Heart left ventricle (tissue), 16 donors: ENCODE results near the gene SH3RF3. TPM values are rescaled to one million over a fixed set of nuclear protein-coding genes. Genes with fewer than 3 reads are reported as not detected.
"Not testable (repeated sequence)": the region's sequence is repeated elsewhere in the genome, so short reads cannot be mapped to it uniquely, and the experiment has no call there.

Experiments
- ATAC-seq, 4 donors: fragments of 200-7000 bp; cut with Tn5 transposase; one replicate each; pipeline ENCODE4 v1.9.1; 2020 to 2022; ENCODE audit warnings: moderate library complexity in 4 of 4, mild to moderate bottlenecking in 3 of 4, moderate number of reproducible peaks in 1 of 4
- DNase-seq, 5 donors: peaks; one replicate each; pipeline ENCODE4 v3.0.0-alpha.2; 2020
- H3K27ac ChIP-seq, 12 donors: fragments of 200-600 bp; sonication (generic) in 4 of 12; one replicate each; pipeline versions ENCODE4 v1.5.0 to v1.8.0; 2016 to 2022; ENCODE audit warnings: mild to moderate bottlenecking in 2 of 12
- H3K27me3 ChIP-seq, 9 donors: fragments of 200-600 bp; sonication (generic) in 2 of 9; one replicate each; pipeline versions ENCODE4 v1.5.1 to v1.8.0; 2016 to 2022; ENCODE audit warnings: mild to moderate bottlenecking in 3 of 9
- H3K36me3 ChIP-seq, 9 donors: fragments of 200-600 bp; sonication (generic) in 2 of 9; one replicate each; pipeline versions ENCODE4 v1.5.0 to v1.8.0; 2018 to 2022; ENCODE audit warnings: mild to moderate bottlenecking in 2 of 9
- H3K4me1 ChIP-seq, 12 donors: fragments of 200-600 bp; sonication (generic) in 4 of 12; one replicate each; pipeline versions ENCODE4 v1.5.0 to v1.8.0; 2016 to 2022; ENCODE audit warnings: mild to moderate bottlenecking in 3 of 12
- H3K4me3 ChIP-seq, 12 donors: fragments of 200-600 bp; sonication (generic) in 4 of 12; one replicate each; pipeline versions ENCODE4 v1.5.0 to v1.8.0; 2017 to 2022; ENCODE audit warnings: mild to moderate bottlenecking in 9 of 12, moderate library complexity in 4 of 12
- H3K9me3 ChIP-seq, 12 donors: fragments of 200-600 bp; sonication (generic) in 4 of 12; one replicate each; pipeline versions ENCODE4 v1.5.0 to v1.8.0; 2016 to 2022; ENCODE audit warnings: mild to moderate bottlenecking in 1 of 12
- CTCF ChIP-seq, 12 donors: fragments of 200-600 bp; sonication (generic) in 4 of 12; IDR thresholded peaks; one replicate each; pipeline versions ENCODE4 v1.5.0 to v1.8.0; 2018 to 2022; ENCODE audit warnings: antibody characterized with exemption in 12 of 12, mild to moderate bottlenecking in 5 of 12
- POLR2A ChIP-seq, 2 donors: fragments of 450-650 bp; IDR thresholded peaks; one replicate each; pipeline ENCODE4 v1.6.1; 2017; ENCODE audit warnings: antibody characterized with exemption in 2 of 2, mild to moderate bottlenecking in 2 of 2, moderate library complexity in 2 of 2
- WGBS, 4 donors: extraction: QIAGEN DNeasy Blood & Tissue Kit in 2 of 4; methylation state at CpG; one replicate each; pipeline versions ENCODE4 v1.1.5 to v1.1.7; 2013 to 2018; 5-methylcytosine and 5-hydroxymethylcytosine counted together
- intact Hi-C, 10 donors: fragments of 100-400 bp; cut with DNase I; formaldehyde crosslinking; loops; one replicate each; pipeline versions ENCODE4 v1.11.1 to v1.14.2; 2022
- polyA plus RNA-seq, 2 donors: library from polyadenylated mRNA; stranded (reverse); fragments of 200-250 nt; gene quantifications; one replicate each; pipeline ENCODE4 v1.2.3, GENCODE V29; 2013
- total RNA-seq, 9 donors: library from RNA; depleted of rRNA in 2 of 9; stranded (reverse); fragments of >200 nt in 2 of 9; fragmentation: NEBNext Ultra II Directional in 3 of 9; extraction: Animal tissue kit (Norgen Biotek cat#: 25700) in 3 of 9; gene quantifications; one replicate each; pipeline versions ENCODE4 v1.1.0 to v1.2.4, GENCODE V29; 2016 to 2023
- donor health status: ischemic (EF 13 %, LVEDD 7.1; RV severe dilation, severe dysfunction).
- donor health status: healthy with polysubstance abuse.
- donor health status: DM: no; HTN: yes; CAD: no.
- donor health status: DM: no; HTN: no; CAD: no.
- donor health status: ischemic (EF 25% LVEDD 6.9; RV normal size, moderate dysfunction).
- donor health status: ischemic (EF 25% LVEDD 5.7; RV mildly dilated, moderate dysfunction).
- donor health status: healthy.
- donor health status: DM: yes; HTN: yes; CAD: no.
- donor health status: ischemic (EF 35%, LVEDD 5.7; RV mildly dilated, moderate dysfunction).
- donor health status: nonischemic (EF 11% LVEDD 7.7; RV severe dilation, severe dysfunction).
- donor health status: DM: yes; HTN: yes; CAD: no.
- donor health status: PGD.
- donor health status: ischemic (EF 29% LVEDD 5.4; RV normal size, mild dysfunction).
- donor health status: nonischemic (EF 23%, LVEDD 6.1; RV moderate dilation, normal function).

SH3RF3 gene
- total and polyA plus RNA-seq, 11 donors: 5.2 to 15.7 (median 7.9) TPM

GRCh38 chr2:109218792-109219126, 89.8 kb downstream of the SH3RF3 start:
- no peak for TF ChIP-seq CTCF (IDR thresholded peaks at IDR 0.05)
- TF ChIP-seq POLR2A (IDR thresholded peaks at IDR 0.05): no peak
- peak in 1 of 4 donors; percentile 4 for ATAC-seq
- H3K36me3 ChIP-seq: no peaks in the 10 kb centered on the region
- intact Hi-C loops: no loop called here
- H3K4me3 ChIP-seq: no peak overlapping the region
- no peaks in the 10 kb centered on the region for H3K27me3 ChIP-seq
- H3K4me1 ChIP-seq: peaks cover 0 to 57% (median 21%) of the 10 kb centered on the region in 12 donors
- H3K27ac ChIP-seq: peak overlapping the region in 3 of 12 donors; percentile 17 to 54 (median 35)
- no peak for DNase-seq
- no peaks in the 10 kb centered on the region for H3K9me3 ChIP-seq
- WGBS, 4 donors: 22 to 55% (median 43%) methylated on average over 1 of the region's 1 CpG

- no peaks in the 10 kb centered on the region for H3K27me3 ChIP-seq
- H3K4me1 ChIP-seq: peaks cover 0 to 40% (median 12%) of the 10 kb centered on the region in 12 donors
- H3K9me3 ChIP-seq: no peaks in the 10 kb centered on the region
- TF ChIP-seq CTCF (IDR thresholded peaks at IDR 0.05) (no peak), POLR2A (IDR thresholded peaks at IDR 0.05) (no peak)
- no peak overlapping the region for H3K27ac ChIP-seq
- no peak for ATAC-seq
- no peak for DNase-seq
- intact Hi-C loops: no loop called here
- H3K36me3 ChIP-seq: no peaks in the 10 kb centered on the region
- WGBS, 4 donors: 98 to 99% (median 98%) methylated on average over 2 of the region's 2 CpGs
- H3K4me3 ChIP-seq: no peak overlapping the region
These were observed 91.9 kb downstream of the SH3RF3 start for GRCh38 chr2:109220860-109221259.

GRCh38 chr2:109221316-109221715, 92.3 kb downstream of the SH3RF3 start:
- not testable (repeated sequence) for H3K9me3 ChIP-seq, H3K27ac ChIP-seq
- 98 to 100% (median 99%) methylated on average over 9 of the region's 9 CpGs for WGBS, 4 donors

GRCh38 chr2:109222422-109222821, 93.4 kb downstream of the SH3RF3 start:
- H3K36me3 ChIP-seq: no peaks in the 10 kb centered on the region
- no peak for DNase-seq
- no peak overlapping the region for H3K27ac ChIP-seq
- H3K9me3 ChIP-seq: no peaks in the 10 kb centered on the region
- no peak overlapping the region for H3K4me3 ChIP-seq
- no peaks in the 10 kb centered on the region for H3K27me3 ChIP-seq
- 96 to 97% (median 96%) methylated on average over 3 of the region's 3 CpGs for WGBS, 4 donors
- peaks cover 0 to 35% (median 12%) of the 10 kb centered on the region in 12 donors for H3K4me1 ChIP-seq
- no peak for ATAC-seq
- intact Hi-C loops: no loop called here
- TF ChIP-seq CTCF (IDR thresholded peaks at IDR 0.05) (no peak), POLR2A (IDR thresholded peaks at IDR 0.05) (no peak)

More at GRCh38 chr2:109221316-109221715, 92.3 kb downstream of the SH3RF3 start:
- H3K27me3 ChIP-seq, intact Hi-C loops, ATAC-seq, DNase-seq, H3K4me3 ChIP-seq, H3K36me3 ChIP-seq: not testable (repeated sequence)
- peaks cover 0 to 40% (median 12%) of the 10 kb centered on the region in 12 donors for H3K4me1 ChIP-seq

GRCh38 chr2:109222825-109223471, 93.9 kb downstream of the SH3RF3 start:
- ATAC-seq (peak; percentile 30 to 74 (median 58)), DNase-seq (peak in 1 of 5 donors; percentile 47)

More at GRCh38 chr2:109222825-109223471, 93.9 kb downstream of the SH3RF3 start:
- H3K4me1 ChIP-seq: peaks cover 0 to 29% (median 10%) of the 10 kb centered on the region in 12 donors
- H3K27ac ChIP-seq: no peak overlapping the region
- intact Hi-C loops: no loop called here
- H3K36me3 ChIP-seq: no peaks in the 10 kb centered on the region
- no peak overlapping the region for H3K4me3 ChIP-seq
- H3K27me3 ChIP-seq: no peaks in the 10 kb centered on the region
- TF ChIP-seq POLR2A (IDR thresholded peaks at IDR 0.05) (no peak), CTCF (IDR thresholded peaks at IDR 0.05) (peak in 1 of 12 donors; percentile 12)
- no peaks in the 10 kb centered on the region for H3K9me3 ChIP-seq
- 71 to 86% (median 75%) methylated on average over 14 to 16 of the region's 16 CpGs for WGBS, 4 donors
